Adrenal gland (tissue), 12 donors: Measurements from ENCODE around the gene ADAMTS12. TPM values are rescaled to one million over a fixed set of nuclear protein-coding genes. Genes with fewer than 3 reads are reported as not detected.

Experiments
- DNase-seq, 7 donors: peaks; one replicate each; pipeline ENCODE4 v3.0.0-alpha.2; 2019 to 2020
- H3K27ac ChIP-seq, 5 donors: fragments of 200-600 bp; sonication (generic) in 4 of 5; 1 replicate in 3 of 5; 2 replicates in 2 of 5; pipeline versions ENCODE4 v1.5.1 to v1.8.0; 2016 to 2020; ENCODE audit warnings: mild to moderate bottlenecking in 1 of 5
- H3K27me3 ChIP-seq: fragments of 200-600 bp; 2 replicates; pipeline ENCODE4 v1.8.0; 2021
- H3K36me3 ChIP-seq, 2 donors: fragments of 200-600 bp; replicated peaks in 1 of 2; 1 replicate in 1 of 2; 2 replicates in 1 of 2; pipeline versions ENCODE4 v1.5.1 to v1.8.0; 2018 to 2022
- H3K4me1 ChIP-seq, 2 donors: fragments of 200-600 bp; replicated peaks in 1 of 2; 1 replicate in 1 of 2; 2 replicates in 1 of 2; pipeline versions ENCODE4 v1.5.1 to v1.8.0; 2018 to 2021
- H3K4me3 ChIP-seq, 4 donors: fragments of 200-600 bp; sonication (generic) in 3 of 4; one replicate each; pipeline ENCODE4 v1.5.1; 2016 to 2018
- H3K9me3 ChIP-seq, 3 donors: fragments of 200-600 bp; sonication (generic) in 1 of 3; replicated peaks in 1 of 3; 1 replicate in 2 of 3; 2 replicates in 1 of 3; pipeline versions ENCODE4 v1.5.1 to v1.8.0; 2016 to 2021
- CTCF ChIP-seq, 6 experiments: fragments of 450-650 bp in 4 of 6; fragments of 200-600 bp in 2 of 6; sonication (generic) in 1 of 6; IDR thresholded peaks; 1 replicate in 5 of 6; 2 replicates in 1 of 6; pipeline versions ENCODE4 v1.5.1 to v1.8.0; 2016 to 2021; ENCODE audit warnings: antibody characterized with exemption in 6 of 6, mild to moderate bottlenecking in 2 of 6, moderate library complexity in 1 of 6
- POLR2A ChIP-seq, 2 donors: fragments of 450-650 bp; IDR thresholded peaks; one replicate each; pipeline ENCODE4 v1.6.1; 2017; ENCODE audit warnings: antibody characterized with exemption in 2 of 2, mild to moderate bottlenecking in 2 of 2, moderate library complexity in 1 of 2
- WGBS, 4 donors: extraction: QIAGEN DNeasy Blood & Tissue Kit in 2 of 4; methylation state at CpG; one replicate each; pipeline versions ENCODE4 v1.1.5 to v1.1.7; 2013 to 2017; 5-methylcytosine and 5-hydroxymethylcytosine counted together
- intact Hi-C, 2 donors: fragments of 100-400 bp; cut with DNase I; formaldehyde crosslinking; loops; one replicate each; pipeline versions ENCODE4 v1.14.1 to v1.15.0; 2022 to 2023
- polyA plus RNA-seq, 3 donors: library from polyadenylated mRNA; stranded (reverse); fragments of 200-250 nt in 2 of 3; fragments of 350-450 nt in 1 of 3; fragmentation: Illumina TruSeq in 1 of 3; extraction: RNeasy Lipid Tissue Mini Kit (QIAGEN cat#74804) in 1 of 3; gene quantifications; one replicate each; pipeline ENCODE4 v1.2.3, GENCODE V29; 2013 to 2014
- total RNA-seq, 9 donors: library from RNA; depleted of rRNA in 4 of 9; stranded (reverse); fragments of >200 nt in 4 of 9; fragments of 120-200 nt in 1 of 9; fragmentation: NEBNext Ultra II Directional in 1 of 9; extraction: Animal tissue kit (Norgen Biotek cat#: 25700) in 1 of 9; gene quantifications; one replicate each; pipeline versions ENCODE4 v1.1.0 to v1.2.4, GENCODE V29; 2013 to 2023
- donor health status: healthy with polysubstance abuse.
- donor health status: Bipolar disorder and iron deficiency.
- donor health status: DM: yes; HTN: yes; CAD: no.
- donor health status: DM: no; HTN: no; CAD: no.
- donor health status: DM: no; HTN: no; CAD: no.
- donor health status: DM: yes; HTN: yes; CAD: no.

The ADAMTS12 gene
- total and polyA plus RNA-seq, 12 donors = 1.9 to 76.1 (median 10.5) TPM

- no peaks in the 10 kb centered on the region for H3K4me1 ChIP-seq
- intact Hi-C loops = no loop called here
- H3K36me3 ChIP-seq = no peaks in the 10 kb centered on the region
- DNase-seq = no peak
- H3K27ac ChIP-seq = no peak overlapping the region
- no peaks in the 10 kb centered on the region for H3K9me3 ChIP-seq
- H3K27me3 ChIP-seq = no peaks in the 10 kb centered on the region
- WGBS, 4 donors = 72 to 88% (median 78%) methylated on average over 1 of the region's 1 CpG
- no peak overlapping the region for H3K4me3 ChIP-seq
- no peak for TF ChIP-seq POLR2A (IDR thresholded peaks at IDR 0.05)
- TF ChIP-seq CTCF (IDR thresholded peaks at IDR 0.05) = no peak
These were observed 401.6 kb downstream of the ADAMTS12 start for GRCh38 chr5:33490071-33490665.

- intact Hi-C loops = no loop called here
- no peak for DNase-seq
- TF ChIP-seq CTCF (IDR thresholded peaks at IDR 0.05) = no peak
- no peak for TF ChIP-seq POLR2A (IDR thresholded peaks at IDR 0.05)
- Histone ChIP-seq H3K9me3 (no peaks in the 10 kb centered on the region), H3K27ac (no peak overlapping the region), H3K36me3 (no peaks in the 10 kb centered on the region), H3K4me3 (no peak overlapping the region), H3K4me1 (no peaks in the 10 kb centered on the region), H3K27me3 (no peaks in the 10 kb centered on the region)
- WGBS, 4 donors = 94 to 95% (median 94%) methylated on average over 6 of the region's 6 CpGs
These were observed 402.2 kb downstream of the ADAMTS12 start for GRCh38 chr5:33489481-33490067.

GRCh38 chr5:33488558-33489355, 403.0 kb downstream of the ADAMTS12 start:
- TF ChIP-seq CTCF (IDR thresholded peaks at IDR 0.05) (no peak), POLR2A (IDR thresholded peaks at IDR 0.05) (no peak)
- no peak overlapping the region for H3K27ac ChIP-seq
- no peak for DNase-seq
- H3K9me3 ChIP-seq = no peaks in the 10 kb centered on the region
- intact Hi-C loops = no loop called here
- WGBS, 4 donors = 93 to 97% (median 95%) methylated on average over 14 to 19 of the region's 19 CpGs
- H3K4me1 ChIP-seq = no peaks in the 10 kb centered on the region
- no peak overlapping the region for H3K4me3 ChIP-seq
- no peaks in the 10 kb centered on the region for H3K36me3 ChIP-seq
- no peaks in the 10 kb centered on the region for H3K27me3 ChIP-seq

GRCh38 chr5:33487236-33487635, 404.6 kb downstream of the ADAMTS12 start:
- no peaks in the 10 kb centered on the region for H3K9me3 ChIP-seq
- no peak overlapping the region for H3K4me3 ChIP-seq
- 74 to 77% (median 76%) methylated on average over 3 of the region's 3 CpGs for WGBS, 4 donors
- H3K27ac ChIP-seq = no peak overlapping the region
- no peak for DNase-seq
- no peaks in the 10 kb centered on the region for H3K36me3 ChIP-seq
- no peaks in the 10 kb centered on the region for H3K27me3 ChIP-seq
- H3K4me1 ChIP-seq = no peaks in the 10 kb centered on the region
- TF ChIP-seq CTCF (IDR thresholded peaks at IDR 0.05) = no peak
- no peak for TF ChIP-seq POLR2A (IDR thresholded peaks at IDR 0.05)
- intact Hi-C loops = no loop called here
